GM18867 (cell line): ENCODE measurements around the gene NEIL3.
A peak's percentile ranks its signal among the peaks of the same experiment; 100 is the strongest.
"Not testable (repeated sequence)": the region's sequence is repeated elsewhere in the genome, so short reads cannot be mapped to it uniquely, and the experiment has no call there.

Source experiments
- ATAC-seq: cut with Tn5 transposase; IDR thresholded peaks from one replicate; pipeline ENCODE4 v1.9.1; 2021; ENCODE audit warnings: mild to moderate bottlenecking, moderate library complexity; ENCODE audit not compliant: unreplicated experiment

NEIL3 gene

GRCh38 chr4:177301126-177301639 lies 8.5 kb upstream of the NEIL3 start:
- peak; percentile 42 for ATAC-seq

DNA sequence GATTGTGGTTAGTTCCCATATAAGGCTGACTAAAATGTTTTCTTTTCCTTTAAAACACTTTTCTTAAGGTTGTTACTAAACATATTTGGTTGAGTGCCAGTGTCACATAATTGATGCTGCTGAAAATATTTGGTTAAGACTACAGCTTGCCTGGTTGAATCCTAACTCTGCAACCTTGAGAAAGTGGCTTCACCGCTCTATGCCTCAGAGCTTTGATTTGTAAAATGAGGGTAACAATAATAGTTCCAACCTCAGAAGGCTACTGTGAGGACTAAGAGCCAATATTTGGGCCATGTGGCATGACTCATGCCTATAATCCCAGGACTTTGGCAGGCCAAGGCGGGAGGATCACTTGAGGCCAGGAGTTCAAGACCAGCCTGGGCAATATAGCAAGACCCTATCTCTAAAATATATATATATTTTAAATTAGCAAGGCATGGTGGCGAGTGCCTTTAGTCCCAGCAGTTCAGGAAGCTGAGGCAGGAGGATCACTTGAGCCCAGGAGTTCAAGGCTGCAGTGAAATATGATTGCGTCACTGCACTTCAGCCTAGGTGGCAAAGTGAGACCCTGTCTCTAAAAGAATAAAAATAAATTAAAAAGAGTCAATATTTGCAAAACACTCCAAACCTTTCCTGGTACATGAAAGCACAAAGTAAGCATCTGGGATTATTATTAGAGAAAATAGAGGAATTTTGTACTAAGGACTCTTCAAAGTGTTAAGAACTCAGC lies 7.1 kb upstream of the NEIL3 start:
- no peak for ATAC-seq

- no peak for ATAC-seq
Observed at GRCh38 chr4:177304094-177304493, 5.6 kb upstream of the NEIL3 start.

- not testable (repeated sequence) for ATAC-seq
Observed at GRCh38 chr4:177304864-177305263, 4.8 kb upstream of the NEIL3 start.

DNA sequence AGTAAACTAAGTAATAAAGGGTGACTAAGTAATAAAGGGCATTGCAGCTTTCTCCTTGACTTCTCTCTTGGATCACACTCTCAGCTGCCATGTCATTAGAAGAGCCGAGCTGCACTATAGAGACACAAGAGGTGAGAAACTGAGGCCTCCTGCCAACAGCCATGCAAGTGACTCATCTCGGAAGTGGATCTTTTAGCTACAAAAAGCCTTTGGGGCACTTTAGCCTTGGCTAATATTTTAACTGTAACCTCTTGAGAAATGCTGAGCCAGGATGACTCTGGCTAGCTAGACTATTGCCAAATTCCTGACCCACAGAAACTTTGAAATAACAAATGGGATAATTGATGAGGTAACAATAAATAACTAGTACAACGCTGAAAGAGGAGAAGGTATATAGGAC lies 1.5 kb upstream of the NEIL3 start:
- no peak for ATAC-seq

GRCh38 chr4:177308847-177309521 lies 690 bp upstream of the NEIL3 start:
- ATAC-seq = peak; percentile 44

DNA sequence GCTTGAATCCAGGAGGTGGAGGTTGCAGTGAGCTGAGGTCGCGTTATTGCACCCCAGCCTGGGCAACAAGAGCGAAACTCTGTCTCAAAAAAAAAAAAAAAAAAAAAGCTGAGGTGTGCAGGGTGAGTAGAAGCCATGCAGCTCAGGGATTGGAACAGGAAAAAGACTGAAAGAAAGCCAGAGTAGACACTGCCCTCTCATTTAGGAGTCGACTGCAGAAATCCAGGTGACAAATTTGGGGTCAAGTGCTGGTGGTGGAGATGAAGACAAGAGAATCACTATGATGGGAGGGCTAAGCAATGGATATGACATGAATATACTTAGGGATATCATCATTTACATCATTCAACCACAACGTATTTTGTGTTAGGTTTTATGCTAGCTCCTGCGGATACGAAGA lies 1.9 kb downstream of the NEIL3 start:
- no peak for ATAC-seq

- no peak for ATAC-seq
Observed at GRCh38 chr4:177313263-177313662, 3.6 kb downstream of the NEIL3 start.

DNA sequence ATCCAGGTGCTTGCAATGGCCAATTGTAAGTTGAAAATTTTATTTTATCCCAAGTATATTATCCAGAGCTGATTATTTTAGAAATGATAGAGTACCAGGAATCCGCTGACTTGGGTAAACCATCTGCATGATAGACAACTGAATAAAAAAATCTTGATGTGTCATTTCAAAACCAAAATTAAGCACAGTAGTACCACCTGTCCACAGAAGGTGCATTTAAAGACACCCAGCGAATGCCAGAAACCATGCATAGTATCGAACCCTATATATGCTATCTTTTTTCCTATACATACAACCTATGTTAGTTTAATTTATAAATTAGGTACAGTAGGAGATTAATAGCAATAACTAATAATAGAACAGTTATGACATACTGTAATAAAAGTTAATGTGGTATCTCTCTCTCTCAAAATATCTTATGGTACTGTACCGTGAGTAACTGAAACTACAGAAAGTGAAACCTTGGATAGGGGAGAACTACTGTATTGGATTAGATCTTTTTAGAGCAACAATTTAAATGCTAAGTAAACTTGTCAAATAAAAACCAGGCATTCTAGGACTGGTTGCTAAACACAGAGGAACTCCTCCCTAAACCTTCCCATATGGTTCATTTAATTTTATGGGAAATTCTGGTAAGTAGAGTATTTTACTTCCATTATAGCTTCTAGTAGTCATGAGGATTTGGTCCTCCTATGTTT lies 6.2 kb downstream of the NEIL3 start:
- peak; percentile 57 for ATAC-seq

DNA sequence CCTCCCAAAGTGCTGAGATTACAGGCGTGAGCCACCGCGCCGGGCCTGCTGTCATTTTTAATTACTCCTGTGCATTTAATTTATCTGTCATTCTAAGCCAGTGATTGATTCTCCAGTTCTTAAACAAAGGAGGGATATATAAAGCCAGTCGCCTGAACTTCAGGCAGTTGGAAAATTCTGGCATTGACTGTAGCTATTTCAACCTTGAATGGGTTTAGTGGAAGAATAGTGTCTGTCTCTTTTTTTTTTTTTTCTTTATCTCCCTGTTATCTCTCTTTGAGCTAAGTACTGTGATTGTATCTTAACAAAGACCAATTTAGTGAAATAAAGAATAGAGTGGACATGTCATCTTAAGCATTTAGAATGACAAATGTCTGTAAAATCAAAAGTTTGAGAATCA lies 11.0 kb downstream of the NEIL3 start:
- ATAC-seq = no peak

GRCh38 chr4:177321647-177322046 lies 12.0 kb downstream of the NEIL3 start:
- ATAC-seq = no peak

DNA sequence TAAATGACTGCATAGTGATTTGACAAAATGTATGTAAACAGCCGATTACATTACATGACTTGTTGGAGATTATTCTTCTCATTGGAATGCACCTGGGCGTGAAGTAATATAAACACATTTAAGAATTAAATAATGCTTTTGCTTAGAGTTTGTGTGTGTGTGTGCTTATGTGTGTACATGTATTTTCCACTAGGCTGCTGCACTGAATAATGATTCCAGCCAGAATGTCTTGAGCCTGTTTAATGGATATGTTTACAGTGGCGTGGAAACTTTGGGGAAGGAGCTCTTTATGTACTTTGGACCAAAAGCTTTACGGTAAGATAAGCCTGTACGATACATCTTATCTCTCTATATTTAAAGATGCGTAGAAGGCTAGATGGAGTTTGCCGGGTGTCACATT lies 12.6 kb downstream of the NEIL3 start:
- ATAC-seq = no peak

GRCh38 chr4:177322881-177323280 lies 13.2 kb downstream of the NEIL3 start:
- no peak for ATAC-seq

- ATAC-seq = no peak
Observed at GRCh38 chr4:177323416-177323815, 13.7 kb downstream of the NEIL3 start.

DNA sequence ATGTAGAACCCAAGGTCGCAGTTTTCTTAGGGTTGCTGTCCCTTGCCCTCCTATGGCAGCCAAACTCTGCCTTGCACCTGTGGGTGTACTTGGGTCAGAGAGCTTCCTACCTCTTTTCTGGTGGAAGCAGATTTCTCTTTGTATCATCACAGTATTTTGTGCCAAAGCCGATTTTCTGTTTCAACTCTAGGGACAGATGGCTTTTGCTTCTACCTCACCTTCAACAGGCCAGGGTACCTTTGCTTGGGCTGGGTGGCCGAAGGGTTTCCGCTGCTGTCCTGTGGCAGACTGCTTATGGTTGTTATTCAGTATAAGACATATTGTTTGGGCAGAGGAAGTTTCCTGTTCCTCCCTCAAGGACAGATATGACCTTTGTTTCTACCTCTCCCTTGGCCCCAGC lies 22.4 kb downstream of the NEIL3 start:
- no peak for ATAC-seq

GRCh38 chr4:177339477-177340374 lies 30.1 kb downstream of the NEIL3 start:
- peak; percentile 98 for ATAC-seq

GRCh38 chr4:177348348-177348747 lies 38.7 kb downstream of the NEIL3 start:
- ATAC-seq = no peak

- ATAC-seq = no peak
Observed at GRCh38 chr4:177349191-177349590, 39.5 kb downstream of the NEIL3 start.

GRCh38 chr4:177351622-177352244 lies 42.1 kb downstream of the NEIL3 start:
- no peak for ATAC-seq

- ATAC-seq = no peak
Observed at GRCh38 chr4:177356206-177356605, 46.5 kb downstream of the NEIL3 start.
